ENCODE results near the gene CMPK2.

CMPK2 gene

GRCh38 chr2:6841537-6842287, 24.0 kb downstream of the CMPK2 start:
- peaks cover 17% of the 10 kb centered on the region; the same call in 1 of the 2 replicates for H3K9me3 ChIP-seq (ENCODE audit: low read depth, low read length)
- H3K9ac ChIP-seq (ENCODE audit: insufficient read length) = no peak overlapping the region
- H3K36me3 ChIP-seq (ENCODE audit: insufficient read depth, low read length) = no peaks in the 10 kb centered on the region
- TF ChIP-seq EZH2 (IDR thresholded peaks at IDR 0.05) = no peak
- H3K27ac ChIP-seq = no peak overlapping the region
- DNase-seq (ENCODE audit: low read depth, low spot score) = no peak
- H3K4me3 ChIP-seq = no peak overlapping the region

GRCh38 chr2:6838673-6839319, 26.9 kb downstream of the CMPK2 start:
- no peak for TF ChIP-seq POLR2AphosphoS5 (IDR thresholded peaks at IDR 0.05; ENCODE audit: borderline replicate concordance, low read depth, low read length)
- no peak for TF ChIP-seq FOXP2 (optimal IDR thresholded peaks at IDR 0.05; ENCODE audit: control extremely low read depth, extremely low read length, insufficient read depth)
- TF ChIP-seq EZH2 (IDR thresholded peaks at IDR 0.05) = no peak
- H3K9ac ChIP-seq (ENCODE audit: insufficient read length) = no peak overlapping the region
- H3K4me3 ChIP-seq = no peak overlapping the region
- H3K36me3 ChIP-seq (ENCODE audit: insufficient read depth, low read length) = no peaks in the 10 kb centered on the region
- no peak for DNase-seq (ENCODE audit: low read depth, low spot score)
- H3K27ac ChIP-seq = no peak overlapping the region
- H3K9me3 ChIP-seq (ENCODE audit: low read depth, low read length) = peaks cover 3% of the 10 kb centered on the region; the same call in 1 of the 2 replicates

GRCh38 chr2:6835467-6835866, 30.2 kb downstream of the CMPK2 start:
- Histone ChIP-seq H3K9me3 (ENCODE audit: low read depth, low read length) (no peaks in the 10 kb centered on the region), H3K4me3 (no peak overlapping the region), H3K9ac (ENCODE audit: insufficient read length) (no peak overlapping the region), H3K27ac (no peak overlapping the region), H3K36me3 (ENCODE audit: insufficient read depth, low read length) (no peaks in the 10 kb centered on the region)
- no peak for TF ChIP-seq FOXP2 (optimal IDR thresholded peaks at IDR 0.05; ENCODE audit: control extremely low read depth, extremely low read length, insufficient read depth)
- no peak for TF ChIP-seq POLR2AphosphoS5 (IDR thresholded peaks at IDR 0.05; ENCODE audit: borderline replicate concordance, low read depth, low read length)
- no peak for TF ChIP-seq EZH2 (IDR thresholded peaks at IDR 0.05)
- no peak for DNase-seq (ENCODE audit: low read depth, low spot score)

GRCh38 chr2:6834163-6834562, 31.5 kb downstream of the CMPK2 start:
- Histone ChIP-seq H3K27ac (no peak overlapping the region), H3K9ac (ENCODE audit: insufficient read length) (no peak overlapping the region), H3K9me3 (ENCODE audit: low read depth, low read length) (no peaks in the 10 kb centered on the region), H3K36me3 (ENCODE audit: insufficient read depth, low read length) (no peaks in the 10 kb centered on the region), H3K4me3 (no peak overlapping the region)
- no peak for TF ChIP-seq EZH2 (IDR thresholded peaks at IDR 0.05)
- no peak for TF ChIP-seq POLR2AphosphoS5 (IDR thresholded peaks at IDR 0.05; ENCODE audit: borderline replicate concordance, low read depth, low read length)
- TF ChIP-seq FOXP2 (optimal IDR thresholded peaks at IDR 0.05; ENCODE audit: control extremely low read depth, extremely low read length, insufficient read depth) = no peak
- no peak for DNase-seq (ENCODE audit: low read depth, low spot score)

- no peak overlapping the region for H3K27ac ChIP-seq
- no peak overlapping the region for H3K4me3 ChIP-seq
- no peak overlapping the region for H3K9ac ChIP-seq (ENCODE audit: insufficient read length)
- H3K36me3 ChIP-seq (ENCODE audit: insufficient read depth, low read length) = no peaks in the 10 kb centered on the region
- no peak for DNase-seq (ENCODE audit: low read depth, low spot score)
- TF ChIP-seq FOXP2 (optimal IDR thresholded peaks at IDR 0.05; ENCODE audit: control extremely low read depth, extremely low read length, insufficient read depth) = no peak
- no peak for TF ChIP-seq POLR2AphosphoS5 (IDR thresholded peaks at IDR 0.05; ENCODE audit: borderline replicate concordance, low read depth, low read length)
- TF ChIP-seq EZH2 (IDR thresholded peaks at IDR 0.05) = no peak
- no peaks in the 10 kb centered on the region for H3K9me3 ChIP-seq (ENCODE audit: low read depth, low read length)
Measured at GRCh38 chr2:6833300-6833604, 32.5 kb downstream of the CMPK2 start.

GRCh38 chr2:6832596-6833299, 33.0 kb downstream of the CMPK2 start:
- no peak for DNase-seq (ENCODE audit: low read depth, low spot score)
- Histone ChIP-seq H3K4me3 (no peak overlapping the region), H3K36me3 (ENCODE audit: insufficient read depth, low read length) (no peaks in the 10 kb centered on the region), H3K9me3 (ENCODE audit: low read depth, low read length) (no peaks in the 10 kb centered on the region), H3K9ac (ENCODE audit: insufficient read length) (no peak overlapping the region), H3K27ac (no peak overlapping the region)
- TF ChIP-seq EZH2 (IDR thresholded peaks at IDR 0.05) (no peak), POLR2AphosphoS5 (IDR thresholded peaks at IDR 0.05; ENCODE audit: borderline replicate concordance, low read depth, low read length) (no peak), FOXP2 (optimal IDR thresholded peaks at IDR 0.05; ENCODE audit: control extremely low read depth, extremely low read length, insufficient read depth) (no peak)

GRCh38 chr2:6831229-6831628, 34.5 kb downstream of the CMPK2 start:
- Histone ChIP-seq H3K4me3 (no peak overlapping the region), H3K36me3 (ENCODE audit: insufficient read depth, low read length) (no peaks in the 10 kb centered on the region), H3K27ac (no peak overlapping the region), H3K9ac (ENCODE audit: insufficient read length) (no peak overlapping the region), H3K9me3 (ENCODE audit: low read depth, low read length) (no peaks in the 10 kb centered on the region)
- no peak for TF ChIP-seq POLR2AphosphoS5 (IDR thresholded peaks at IDR 0.05; ENCODE audit: borderline replicate concordance, low read depth, low read length)
- no peak for TF ChIP-seq FOXP2 (optimal IDR thresholded peaks at IDR 0.05; ENCODE audit: control extremely low read depth, extremely low read length, insufficient read depth)
- TF ChIP-seq EZH2 (IDR thresholded peaks at IDR 0.05) = no peak
- DNase-seq (ENCODE audit: low read depth, low spot score) = no peak

GRCh38 chr2:6828299-6828584, 37.5 kb downstream of the CMPK2 start:
- Histone ChIP-seq H3K9me3 (ENCODE audit: low read depth, low read length) (no peaks in the 10 kb centered on the region), H3K36me3 (ENCODE audit: insufficient read depth, low read length) (no peaks in the 10 kb centered on the region), H3K4me3 (peak overlapping the region; percentile 72), H3K9ac (ENCODE audit: insufficient read length) (peak overlapping the region; percentile 74), H3K27ac (peak overlapping the region; percentile 98)
- TF ChIP-seq EZH2 (IDR thresholded peaks at IDR 0.05) (no peak), FOXP2 (optimal IDR thresholded peaks at IDR 0.05; ENCODE audit: control extremely low read depth, extremely low read length, insufficient read depth) (no peak), POLR2AphosphoS5 (IDR thresholded peaks at IDR 0.05; ENCODE audit: borderline replicate concordance, low read depth, low read length) (no peak)
- DNase-seq (ENCODE audit: low read depth, low spot score) = peak; percentile 73

Measured in SK-N-MC (cell line).